Heart left ventricle (tissue), 13 donors: ENCODE measurements around the gene TRIM31.

Source experiments
- POLR2A ChIP-seq, 2 donors: fragments of 450-650 bp; IDR thresholded peaks; one replicate each; pipeline ENCODE4 v1.6.1; 2017; ENCODE audit warnings: antibody characterized with exemption in 2 of 2, mild to moderate bottlenecking in 2 of 2, moderate library complexity in 2 of 2
- TF ChIP-seq, protein P1 (sequence below), 12 donors: fragments of 200-600 bp; sonication (generic) in 4 of 12; IDR thresholded peaks; one replicate each; pipeline versions ENCODE4 v1.5.0 to v1.8.0; 2018 to 2022; ENCODE audit warnings: antibody characterized with exemption in 12 of 12, mild to moderate bottlenecking in 5 of 12
- donor health status: ischemic (EF 13 %, LVEDD 7.1; RV severe dilation, severe dysfunction).
- donor health status: DM: no; HTN: yes; CAD: no.
- donor health status: DM: no; HTN: no; CAD: no.
- donor health status: ischemic (EF 25% LVEDD 6.9; RV normal size, moderate dysfunction).
- donor health status: ischemic (EF 25% LVEDD 5.7; RV mildly dilated, moderate dysfunction).
- donor health status: ischemic (EF 35%, LVEDD 5.7; RV mildly dilated, moderate dysfunction).
- donor health status: nonischemic (EF 11% LVEDD 7.7; RV severe dilation, severe dysfunction).
- donor health status: DM: yes; HTN: yes; CAD: no.
- donor health status: PGD.
- donor health status: ischemic (EF 29% LVEDD 5.4; RV normal size, mild dysfunction).
- donor health status: nonischemic (EF 23%, LVEDD 6.1; RV moderate dilation, normal function).

- TF ChIP-seq, protein P1, sequence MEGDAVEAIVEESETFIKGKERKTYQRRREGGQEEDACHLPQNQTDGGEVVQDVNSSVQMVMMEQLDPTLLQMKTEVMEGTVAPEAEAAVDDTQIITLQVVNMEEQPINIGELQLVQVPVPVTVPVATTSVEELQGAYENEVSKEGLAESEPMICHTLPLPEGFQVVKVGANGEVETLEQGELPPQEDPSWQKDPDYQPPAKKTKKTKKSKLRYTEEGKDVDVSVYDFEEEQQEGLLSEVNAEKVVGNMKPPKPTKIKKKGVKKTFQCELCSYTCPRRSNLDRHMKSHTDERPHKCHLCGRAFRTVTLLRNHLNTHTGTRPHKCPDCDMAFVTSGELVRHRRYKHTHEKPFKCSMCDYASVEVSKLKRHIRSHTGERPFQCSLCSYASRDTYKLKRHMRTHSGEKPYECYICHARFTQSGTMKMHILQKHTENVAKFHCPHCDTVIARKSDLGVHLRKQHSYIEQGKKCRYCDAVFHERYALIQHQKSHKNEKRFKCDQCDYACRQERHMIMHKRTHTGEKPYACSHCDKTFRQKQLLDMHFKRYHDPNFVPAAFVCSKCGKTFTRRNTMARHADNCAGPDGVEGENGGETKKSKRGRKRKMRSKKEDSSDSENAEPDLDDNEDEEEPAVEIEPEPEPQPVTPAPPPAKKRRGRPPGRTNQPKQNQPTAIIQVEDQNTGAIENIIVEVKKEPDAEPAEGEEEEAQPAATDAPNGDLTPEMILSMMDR (IDR thresholded peaks at IDR 0.05): peak in 1 of 12 donors; percentile 6
- TF ChIP-seq POLR2A (IDR thresholded peaks at IDR 0.05): peak in 1 of 2 donors; percentile 78
Observed at GRCh38 chr6:30066577-30067459, 46.1 kb downstream of the TRIM31 start, which contains the start of gene PPP1R11.
